GM23248 (cell line): ENCODE data around the gene PRDM1. TPM values are rescaled to one million over a fixed set of nuclear protein-coding genes. Genes with fewer than 3 reads are reported as not detected.
A peak's percentile ranks its signal among the peaks of the same experiment; 100 is the strongest.

ENCODE experiments used
- DNase-seq: peaks from one replicate; pipeline ENCODE4 v3.0.0-alpha.2; 2015
- H2AFZ ChIP-seq: fragments of 200-600 bp; sonication (generic); 2 replicates; pipeline ENCODE4 v1.6.1; 2016; ENCODE audit warnings: antibody characterized with exemption
- H3F3A ChIP-seq: fragments of 200-600 bp; sonication (generic); 2 replicates; pipeline ENCODE4 v1.6.1; 2016; ENCODE audit warnings: mild to moderate bottlenecking, antibody characterized with exemption, mixed run types; ENCODE audit not compliant: insufficient read depth
- H3K27ac ChIP-seq: fragments of 200-600 bp; sonication (generic); 2 replicates; pipeline ENCODE4 v1.5.1; 2016; ENCODE audit warnings: mild to moderate bottlenecking
- H3K27me3 ChIP-seq: fragments of 200-600 bp; sonication (generic); replicated peaks from 2 replicates; pipeline ENCODE4 v1.6.1; 2016; ENCODE audit warnings: mild to moderate bottlenecking; ENCODE audit not compliant: insufficient read depth
- H3K36me3 ChIP-seq: fragments of 200-600 bp; sonication (generic); 2 replicates; pipeline ENCODE4 v1.6.1; 2016; ENCODE audit warnings: low read depth, mild to moderate bottlenecking
- H3K4me1 ChIP-seq: fragments of 200-600 bp; sonication (generic); 2 replicates; pipeline ENCODE4 v1.6.1; 2016; ENCODE audit warnings: mild to moderate bottlenecking; ENCODE audit not compliant: insufficient read depth
- H3K4me2 ChIP-seq: fragments of 200-600 bp; sonication (generic); one replicate; pipeline ENCODE4 v1.6.1; 2016; ENCODE audit warnings: mild to moderate bottlenecking; ENCODE audit not compliant: unreplicated experiment
- H3K4me3 ChIP-seq: fragments of 200-600 bp; sonication (generic); 2 replicates; pipeline ENCODE4 v1.5.1; 2016; ENCODE audit warnings: mild to moderate bottlenecking
- H3K79me2 ChIP-seq: fragments of 200-600 bp; sonication (generic); 2 replicates; pipeline ENCODE4 v1.6.1; 2016; ENCODE audit warnings: mild to moderate bottlenecking; ENCODE audit not compliant: insufficient read depth
- H3K9ac ChIP-seq: fragments of 200-600 bp; sonication (generic); 2 replicates; pipeline ENCODE4 v1.6.1; 2016; ENCODE audit warnings: mild to moderate bottlenecking
- H3K9me2 ChIP-seq: fragments of 200-600 bp; sonication (generic); 2 replicates; pipeline ENCODE4 v1.6.1; 2016; ENCODE audit warnings: mixed run types, mild to moderate bottlenecking, moderate library complexity; ENCODE audit not compliant: insufficient read depth
- H3K9me3 ChIP-seq: fragments of 200-600 bp; sonication (generic); one replicate; pipeline ENCODE4 v1.6.1; 2017; ENCODE audit warnings: low read depth
- H4K20me1 ChIP-seq: fragments of 200-600 bp; sonication (generic); 2 replicates; pipeline ENCODE4 v1.6.0; 2016; ENCODE audit not compliant: insufficient read depth
- EZH2 ChIP-seq: fragments of 200-600 bp; sonication (generic); IDR thresholded peaks from 2 replicates; pipeline ENCODE4 v1.6.1; 2018; ENCODE audit warnings: antibody characterized with exemption, mild to moderate bottlenecking; ENCODE audit not compliant: insufficient read depth, poor library complexity, severe bottlenecking
- EZH2phosphoT487 ChIP-seq: fragments of 200-600 bp; sonication (generic); IDR thresholded peaks from 2 replicates; pipeline ENCODE4 v1.6.1; 2018; ENCODE audit warnings: antibody characterized with exemption, moderate library complexity, mild to moderate bottlenecking, low read depth; ENCODE audit not compliant: insufficient read depth
- WGBS, 2 experiments: methylation state at CpG; one replicate each; pipeline ENCODE4 v1.1.6; 2015 to 2017; ENCODE audit warnings: low lambda C conversion rate in 2 of 2, low coverage in 1 of 2; ENCODE audit errors: missing lambda C conversion rate in 2 of 2; 5-methylcytosine and 5-hydroxymethylcytosine counted together
- in situ Hi-C: fragments of 300-500 bp; cut with MboI; formaldehyde crosslinking; loops from 2 replicates; pipeline ENCODE4 v1.15.0; 2020
- polyA plus RNA-seq: library from polyadenylated mRNA; unstranded; fragments of >200 nt; fragmentation: Nextera tagmentation; extraction: Ambion mirVana; gene quantifications from 2 replicates; pipeline ENCODE4 v1.2.1, GENCODE V29; 2016
- total RNA-seq: library from RNA; depleted of rRNA; stranded (reverse); fragments of >200 nt; shearing (Covaris generic); gene quantifications from 2 replicates; pipeline ENCODE4 v1.2.3, GENCODE V29; 2014

PRDM1 gene
- total and polyA plus RNA-seq, 2 experiments from 2014 or later, result 2.7 to 3.9 TPM

DNA sequence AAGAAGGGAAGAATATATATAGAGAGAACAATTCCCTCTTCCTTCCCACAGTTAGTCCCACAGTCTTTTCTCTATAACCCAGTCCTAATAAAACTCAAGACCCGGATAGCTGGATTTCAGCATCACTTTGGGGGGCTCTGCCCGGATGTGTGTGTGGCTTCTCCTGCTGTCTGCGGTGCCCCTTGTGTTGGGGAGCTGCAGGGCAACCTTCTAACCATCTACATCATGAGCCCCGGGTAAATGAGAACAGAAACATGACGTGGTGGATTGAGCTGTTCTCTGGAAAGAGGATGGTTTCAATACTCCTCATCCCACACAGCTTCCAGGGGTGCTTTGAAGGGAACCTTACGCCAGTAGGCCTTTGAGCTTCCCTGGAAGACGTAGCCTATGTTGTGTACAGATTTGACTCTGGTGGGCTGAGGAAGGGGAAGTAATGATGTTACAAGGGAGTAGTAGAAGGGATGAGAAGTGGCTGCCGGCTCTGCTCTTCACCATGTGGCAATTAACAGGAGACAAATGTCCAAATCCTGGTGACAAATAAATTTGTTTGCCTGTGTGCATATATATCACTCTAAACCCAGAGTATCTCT lies 13.5 kb upstream of the PRDM1 start:
- Histone ChIP-seq H3K27me3 (no peaks in the 10 kb centered on the region), H3K9ac (no peak overlapping the region), H2AFZ (no peak overlapping the region), H3K27ac (no peak overlapping the region), H3K4me3 (no peak overlapping the region), H3K4me2 (no peak overlapping the region), H3K4me1 (no peaks in the 10 kb centered on the region), H3K79me2 (no peaks in the 10 kb centered on the region), H4K20me1 (no peaks in the 10 kb centered on the region), H3F3A (no peaks in the 10 kb centered on the region; the same call in none of the 2 replicates), H3K36me3 (no peaks in the 10 kb centered on the region), H3K9me2 (no peaks in the 10 kb centered on the region), H3K9me3 (no peaks in the 10 kb centered on the region)
- DNase-seq, result no peak
- WGBS, 2 experiments, result 97 to 98% methylated on average over 8 of the region's 8 CpGs
- no peak for TF ChIP-seq EZH2
- TF ChIP-seq EZH2phosphoT487, result no peak
- in situ Hi-C loops, result no loop called here

DNA sequence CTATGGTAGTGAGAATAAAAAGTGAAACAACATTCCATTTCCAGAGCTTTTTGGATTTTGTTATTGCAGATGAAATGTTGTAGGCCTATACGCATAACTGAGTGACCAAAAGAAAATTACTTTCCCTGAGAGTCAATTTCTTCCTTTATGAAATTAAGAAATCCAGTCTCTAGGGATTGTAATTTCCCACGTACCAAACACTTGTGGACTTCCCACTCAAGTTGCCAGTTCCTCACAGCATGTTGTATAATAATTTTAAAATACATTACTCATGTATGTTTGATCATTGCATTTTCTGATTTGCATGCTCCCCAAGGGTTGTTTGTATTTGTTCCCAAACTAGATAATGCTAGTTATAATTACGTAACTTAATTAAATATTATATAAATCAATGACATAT lies 12.0 kb upstream of the PRDM1 start:
- DNase-seq, result no peak
- Histone ChIP-seq H3K27ac (no peak overlapping the region), H4K20me1 (no peaks in the 10 kb centered on the region), H3K4me1 (no peaks in the 10 kb centered on the region), H3K4me3 (no peak overlapping the region), H2AFZ (no peak overlapping the region), H3K36me3 (no peaks in the 10 kb centered on the region), H3K4me2 (no peak overlapping the region), H3K9ac (no peak overlapping the region), H3K27me3 (no peaks in the 10 kb centered on the region), H3F3A (no peaks in the 10 kb centered on the region; the same call in 1 of the 2 replicates), H3K79me2 (no peaks in the 10 kb centered on the region), H3K9me2 (no peaks in the 10 kb centered on the region), H3K9me3 (no peaks in the 10 kb centered on the region)
- in situ Hi-C loops, result no loop called here
- no peak for TF ChIP-seq EZH2
- no peak for TF ChIP-seq EZH2phosphoT487
- WGBS, 2 experiments, result 82 to 92% methylated on average over 3 of the region's 3 CpGs

DNA sequence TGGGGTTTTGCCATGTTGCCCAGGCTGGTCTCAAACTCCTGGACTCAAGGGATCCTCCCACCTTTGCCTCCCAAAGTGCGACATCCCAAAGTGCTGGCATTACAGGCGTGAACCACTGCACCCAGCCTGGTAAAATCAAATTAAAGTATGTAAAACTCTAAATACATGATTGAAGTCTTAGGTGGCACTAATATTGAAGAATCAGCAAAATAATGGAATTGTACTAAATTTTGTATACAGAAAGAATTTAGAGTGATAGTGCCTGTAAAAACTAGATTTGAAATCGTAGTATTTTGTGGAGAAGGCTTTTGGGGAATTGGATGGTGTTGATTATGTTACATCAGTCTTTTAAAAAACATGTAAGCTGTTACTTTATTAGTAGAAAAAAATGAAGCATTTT lies 10.0 kb upstream of the PRDM1 start:
- H3K27me3 ChIP-seq, result no peaks in the 10 kb centered on the region
- H3K79me2 ChIP-seq, result no peaks in the 10 kb centered on the region
- TF ChIP-seq EZH2, result no peak
- TF ChIP-seq EZH2phosphoT487, result no peak
- WGBS, 2 experiments, result 75 to 77% methylated on average over 3 of the region's 3 CpGs
- H3K27ac ChIP-seq, result no peak overlapping the region
- DNase-seq, result no peak
- H3K9ac ChIP-seq, result no peak overlapping the region
- H3K36me3 ChIP-seq, result no peaks in the 10 kb centered on the region
- H3K4me2 ChIP-seq, result no peak overlapping the region
- no peaks in the 10 kb centered on the region; the same call in 1 of the 2 replicates for H3F3A ChIP-seq
- H3K9me2 ChIP-seq, result no peaks in the 10 kb centered on the region
- H3K4me1 ChIP-seq, result no peaks in the 10 kb centered on the region
- in situ Hi-C loops, result loop anchor here (5.0 to 25.0 kb wide), 2 partner anchors 339 to 589 kb away; no protein-coding TSS in a partner anchor
- H4K20me1 ChIP-seq, result no peaks in the 10 kb centered on the region
- H3K4me3 ChIP-seq, result no peak overlapping the region
- H3K9me3 ChIP-seq, result no peaks in the 10 kb centered on the region
- H2AFZ ChIP-seq, result no peak overlapping the region

DNA sequence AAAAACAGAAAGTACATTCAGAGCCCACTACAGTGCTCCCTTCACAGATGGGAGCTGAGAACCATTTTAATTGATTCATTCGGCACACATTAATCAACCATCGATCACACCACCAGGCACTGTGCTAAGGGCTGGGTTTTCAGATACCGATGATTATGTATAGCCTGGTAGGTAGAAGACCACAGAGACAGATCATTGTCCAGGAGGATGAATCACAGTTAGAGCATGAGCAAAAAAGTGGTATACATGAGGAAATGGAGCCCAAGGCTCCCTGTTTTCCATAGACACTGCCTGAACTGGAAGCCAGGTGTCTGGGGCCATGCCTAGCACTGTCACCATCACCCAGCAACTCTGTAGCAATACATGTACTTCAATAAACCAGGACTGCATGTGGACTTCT lies 9.0 kb upstream of the PRDM1 start:
- no peaks in the 10 kb centered on the region for H3K9me3 ChIP-seq
- no peaks in the 10 kb centered on the region for H4K20me1 ChIP-seq
- TF ChIP-seq EZH2 (no peak), EZH2phosphoT487 (no peak)
- peaks cover 1% of the 10 kb centered on the region for H3K4me1 ChIP-seq
- H3K9ac ChIP-seq, result no peak overlapping the region
- no peaks in the 10 kb centered on the region for H3K27me3 ChIP-seq
- H3K79me2 ChIP-seq, result no peaks in the 10 kb centered on the region
- no peaks in the 10 kb centered on the region; the same call in 1 of the 2 replicates for H3F3A ChIP-seq
- no peak overlapping the region for H3K4me2 ChIP-seq
- in situ Hi-C loops, result loop anchor here (5.0 to 25.0 kb wide), 2 partner anchors 340 to 590 kb away; no protein-coding TSS in a partner anchor
- H3K9me2 ChIP-seq, result no peaks in the 10 kb centered on the region
- H2AFZ ChIP-seq, result no peak overlapping the region
- no peaks in the 10 kb centered on the region for H3K36me3 ChIP-seq
- H3K4me3 ChIP-seq, result no peak overlapping the region
- no peak overlapping the region for H3K27ac ChIP-seq
- peak; percentile 28 for DNase-seq
- 88 to 92% methylated on average over 3 of the region's 3 CpGs for WGBS, 2 experiments

DNA sequence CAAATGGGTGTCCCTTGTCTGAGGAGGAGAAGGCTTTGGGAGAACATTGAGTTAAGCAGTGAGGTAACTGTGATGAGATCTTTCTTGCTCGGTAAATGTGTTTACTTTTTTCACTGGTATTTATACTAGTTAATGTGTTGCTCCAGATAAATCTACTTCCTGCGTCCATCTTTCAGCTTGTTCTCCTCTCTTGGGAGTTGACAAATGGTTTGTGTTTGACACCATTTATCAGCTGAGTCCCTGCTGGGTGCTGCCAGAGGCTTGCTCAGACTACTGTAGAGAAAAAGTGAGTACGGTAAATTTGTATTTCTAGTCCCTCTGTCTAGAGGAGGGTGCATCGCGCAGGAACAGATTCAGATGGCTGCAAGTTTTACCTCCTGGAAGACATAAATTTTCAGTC lies 8.3 kb upstream of the PRDM1 start:
- H3K27me3 ChIP-seq, result no peaks in the 10 kb centered on the region
- TF ChIP-seq EZH2phosphoT487 (no peak), EZH2 (no peak)
- H3K9ac ChIP-seq, result no peak overlapping the region
- H3K4me3 ChIP-seq, result no peak overlapping the region
- H3K79me2 ChIP-seq, result no peaks in the 10 kb centered on the region
- in situ Hi-C loops, result loop anchor here (5.0 to 25.0 kb wide), 2 partner anchors 341 to 591 kb away; no protein-coding TSS in a partner anchor
- H4K20me1 ChIP-seq, result no peaks in the 10 kb centered on the region
- H3K4me2 ChIP-seq, result no peak overlapping the region
- peaks cover 3% of the 10 kb centered on the region; the same call in 1 of the 2 replicates for H3F3A ChIP-seq
- H3K36me3 ChIP-seq, result no peaks in the 10 kb centered on the region
- H3K9me3 ChIP-seq, result no peaks in the 10 kb centered on the region
- no peaks in the 10 kb centered on the region for H3K9me2 ChIP-seq
- no peak overlapping the region for H2AFZ ChIP-seq
- H3K27ac ChIP-seq, result no peak overlapping the region
- 77 to 85% methylated on average over 5 of the region's 5 CpGs for WGBS, 2 experiments
- H3K4me1 ChIP-seq, result peaks cover 6% of the 10 kb centered on the region
- DNase-seq, result no peak
